ENCODE results near the gene CSTA. TPM values are rescaled to one million over a fixed set of nuclear protein-coding genes. Genes with fewer than 3 reads are reported as not detected.

The CSTA gene
- total RNA-seq, 1 experiment from 2014 or later, result not detected

DNA sequence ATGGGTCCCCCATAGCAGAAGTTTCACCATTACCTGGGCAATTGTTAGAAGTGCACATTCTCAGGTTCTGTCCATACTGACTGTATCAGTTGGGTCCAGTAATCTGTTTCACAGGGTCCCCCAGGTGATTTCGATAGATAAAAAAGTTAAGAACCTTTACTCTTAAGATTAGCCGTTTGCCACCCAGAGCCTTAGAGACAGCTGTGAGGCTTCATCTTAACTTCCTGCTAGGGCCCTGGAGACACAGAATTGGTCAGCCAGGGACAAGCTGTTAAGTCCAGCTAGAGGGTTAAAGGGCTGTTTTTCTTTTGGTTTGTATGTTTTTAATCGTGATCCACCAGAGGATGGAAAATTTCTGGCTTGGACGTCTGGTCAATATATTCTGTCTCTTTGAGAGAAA is 65.6 kb downstream of the CSTA start:
- Histone ChIP-seq H3K4me2 (ENCODE audit: low read length) (no peak overlapping the region), H3F3A (ENCODE audit: low read length, unreplicated experiment) (no peaks in the 10 kb centered on the region), H3K4me3 (ENCODE audit: low read length) (no peak overlapping the region), H3K9me3 (ENCODE audit: low read length) (no peaks in the 10 kb centered on the region), H3K9ac (ENCODE audit: low read length) (no peak overlapping the region), H4K20me1 (ENCODE audit: low read length) (no peaks in the 10 kb centered on the region), H3K9me2 (replicated peaks; ENCODE audit: low read length) (no peaks in the 10 kb centered on the region), H2AFZ (ENCODE audit: low read length) (no peak overlapping the region), H3K36me3 (ENCODE audit: low read depth, low read length) (peaks cover 16% of the 10 kb centered on the region; the same call in 1 of the 2 replicates), H3K27ac (ENCODE audit: low read length) (no peak overlapping the region), H3K27me3 (ENCODE audit: low read length) (no peaks in the 10 kb centered on the region), H3K79me2 (ENCODE audit: low read length) (peaks cover 40% of the 10 kb centered on the region), H3K4me1 (ENCODE audit: insufficient read depth, low read length) (peaks cover 23% of the 10 kb centered on the region)
- no peak for ATAC-seq
- ChIA-PET CTCF (no interaction called here), POLR2A (ENCODE audit: unreplicated experiment) (no interaction called here)
- DNase-seq, result no peak
- no TSS peak for BruUV-seq (replicated peaks)
- TF ChIP-seq EZH2 (IDR thresholded peaks at IDR 0.05; ENCODE audit: low read length, unreplicated experiment), result no peak
- TF ChIP-seq, protein P1, sequence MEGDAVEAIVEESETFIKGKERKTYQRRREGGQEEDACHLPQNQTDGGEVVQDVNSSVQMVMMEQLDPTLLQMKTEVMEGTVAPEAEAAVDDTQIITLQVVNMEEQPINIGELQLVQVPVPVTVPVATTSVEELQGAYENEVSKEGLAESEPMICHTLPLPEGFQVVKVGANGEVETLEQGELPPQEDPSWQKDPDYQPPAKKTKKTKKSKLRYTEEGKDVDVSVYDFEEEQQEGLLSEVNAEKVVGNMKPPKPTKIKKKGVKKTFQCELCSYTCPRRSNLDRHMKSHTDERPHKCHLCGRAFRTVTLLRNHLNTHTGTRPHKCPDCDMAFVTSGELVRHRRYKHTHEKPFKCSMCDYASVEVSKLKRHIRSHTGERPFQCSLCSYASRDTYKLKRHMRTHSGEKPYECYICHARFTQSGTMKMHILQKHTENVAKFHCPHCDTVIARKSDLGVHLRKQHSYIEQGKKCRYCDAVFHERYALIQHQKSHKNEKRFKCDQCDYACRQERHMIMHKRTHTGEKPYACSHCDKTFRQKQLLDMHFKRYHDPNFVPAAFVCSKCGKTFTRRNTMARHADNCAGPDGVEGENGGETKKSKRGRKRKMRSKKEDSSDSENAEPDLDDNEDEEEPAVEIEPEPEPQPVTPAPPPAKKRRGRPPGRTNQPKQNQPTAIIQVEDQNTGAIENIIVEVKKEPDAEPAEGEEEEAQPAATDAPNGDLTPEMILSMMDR (conservative IDR thresholded peaks at IDR 0.05; ENCODE audit: low read depth, low read length), result no peak
- TF ChIP-seq EZH2phosphoT487 (IDR thresholded peaks at IDR 0.05; ENCODE audit: borderline replicate concordance, low read length), result no peak
- intact Hi-C loops (cut with micrococcal nuclease), result loop anchor here (5.0 kb wide), 1 partner anchor 287 kb away; no protein-coding TSS in a partner anchor

Other genes starting within 250 kb of the CSTA start
- not detected in 2 replicates for gene CASR, start 141.6 kb upstream of the CSTA start, total RNA-seq (2014; rRNA removed)
- 96.9 and 111 TPM in 2 replicates for gene MIX23, start 58.0 kb downstream of the CSTA start, total RNA-seq (2014; rRNA removed)
- gene FAM162A, start 58.9 kb downstream of the CSTA start, total RNA-seq (2014; rRNA removed), result 86.4 and 126 TPM in 2 replicates
- 3.1 and 4.0 TPM in 2 replicates for gene WDR5B, start 90.8 kb downstream of the CSTA start, total RNA-seq (2014; rRNA removed)
- gene KPNA1, start 189.7 kb downstream of the CSTA start, total RNA-seq (2014; rRNA removed), result 64.3 and 76.7 TPM in 2 replicates
- gene PARP9, start 239.1 kb downstream of the CSTA start, total RNA-seq (2014; rRNA removed), result 13.8 and 14.8 TPM in 2 replicates
- gene DTX3L, start 239.1 kb downstream of the CSTA start, total RNA-seq (2014; rRNA removed), result 11.1 and 11.9 TPM in 2 replicates

All from PC-3 (cell line).